GM21723 (cell line): Measurements from ENCODE around the gene G6PC3.
"Not testable (repeated sequence)": the region's sequence is repeated elsewhere in the genome, so short reads cannot be mapped to it uniquely, and the experiment has no call there.

Source experiments
- ATAC-seq: cut with Tn5 transposase; IDR thresholded peaks from one replicate; pipeline ENCODE4 v1.9.1; 2021; ENCODE audit warnings: mild to moderate bottlenecking, moderate library complexity; ENCODE audit not compliant: unreplicated experiment

G6PC3 gene

GRCh38 chr17:44070455-44071197 lies at the start of gene G6PC3:
TSS of gene G6PC3 (plus strand) at chr17:44070735. CDS start at chr17:44070966, 231 bp downstream.
- peak; percentile 70 for ATAC-seq

- not testable (repeated sequence) for ATAC-seq
Observed at GRCh38 chr17:44021227-44021626, 49.3 kb upstream of the G6PC3 start.

GRCh38 chr17:44022246-44022645 lies 48.3 kb upstream of the G6PC3 start:
- ATAC-seq = no peak

GRCh38 chr17:44023545-44024270 lies 46.8 kb upstream of the G6PC3 start:
- ATAC-seq = no peak

GRCh38 chr17:44024271-44024663 lies 46.3 kb upstream of the G6PC3 start:
- no peak for ATAC-seq

GRCh38 chr17:44024853-44025252 lies 45.7 kb upstream of the G6PC3 start:
- no peak for ATAC-seq

- ATAC-seq = no peak
Observed at GRCh38 chr17:44029736-44030135, 40.8 kb upstream of the G6PC3 start.

- no peak for ATAC-seq
Observed at GRCh38 chr17:44030482-44030881, 40.1 kb upstream of the G6PC3 start.

GRCh38 chr17:44033861-44034408 lies 36.6 kb upstream of the G6PC3 start:
- no peak for ATAC-seq

- ATAC-seq = not testable (repeated sequence)
Observed at GRCh38 chr17:44034688-44035087, 35.8 kb upstream of the G6PC3 start.

- no peak for ATAC-seq
Observed at GRCh38 chr17:44037471-44037870, 33.1 kb upstream of the G6PC3 start.

GRCh38 chr17:44038604-44039011 lies 31.9 kb upstream of the G6PC3 start:
- no peak for ATAC-seq

- no peak for ATAC-seq
Observed at GRCh38 chr17:44039829-44040635, 30.5 kb upstream of the G6PC3 start.

- ATAC-seq = no peak
Observed at GRCh38 chr17:44043272-44043696, 27.3 kb upstream of the G6PC3 start.

- ATAC-seq = no peak
Observed at GRCh38 chr17:44044071-44044470, 26.5 kb upstream of the G6PC3 start.

- no peak for ATAC-seq
Observed at GRCh38 chr17:44045486-44045885, 25.0 kb upstream of the G6PC3 start.

GRCh38 chr17:44046893-44047292 lies 23.6 kb upstream of the G6PC3 start:
- not testable (repeated sequence) for ATAC-seq

- ATAC-seq = no peak
Observed at GRCh38 chr17:44049294-44050060, 21.1 kb upstream of the G6PC3 start.

- no peak for ATAC-seq
Observed at GRCh38 chr17:44053125-44053872, 17.2 kb upstream of the G6PC3 start.
